Measurements from ENCODE around the gene SCARF2. TPM values are rescaled to one million over a fixed set of nuclear protein-coding genes. Genes with fewer than 3 reads are reported as not detected.

Gene SCARF2
- total and polyA plus RNA-seq, 2 of the 13 experiments (the other 11 are each of a cell fraction or from before 2014, with no cell fraction given) = 3.3 to 6.2 TPM

GRCh38 chr22:20418211-20418788, 19.3 kb downstream of the SCARF2 start (continued):
- TF ChIP-seq HMGXB4 (CRISPR knock-in tag; IDR thresholded peaks at IDR 0.05; ENCODE audit: borderline replicate concordance in 1 of 2, low read depth in 1 of 2) (peak; percentile 75 to 76; a peak in 3 of 4 replicates), PCBP2 (optimal IDR thresholded peaks at IDR 0.05; ENCODE audit: low read depth, low read length, poor library complexity, severe bottlenecking) (no peak), MAX (IDR thresholded peaks at IDR 0.05) (peak; percentile 59), RARA (CRISPR knock-in tag; IDR thresholded peaks at IDR 0.05) (no peak), ZNF556 (CRISPR knock-in tag; IDR thresholded peaks at IDR 0.05; ENCODE audit: borderline replicate concordance) (no peak), ZNF746 (CRISPR knock-in tag; IDR thresholded peaks at IDR 0.05) (no peak), ZNF800 (CRISPR knock-in tag; IDR thresholded peaks at IDR 0.05) (peak; percentile 74; the same call in 1 of the 2 replicates), EZH2 (conservative IDR thresholded peaks at IDR 0.05; ENCODE audit: low read depth, low read length) (no peak), SOX13 (IDR thresholded peaks at IDR 0.05) (no peak), SOX13 (CRISPR knock-in tag; conservative IDR thresholded peaks at IDR 0.05 in 1 of 2, IDR thresholded peaks at IDR 0.05 in 1 of 2) (peak in 1 of 2 experiments; percentile 17; a peak in 1 of 4 replicates), ZNF577 (CRISPR knock-in tag; IDR thresholded peaks at IDR 0.05; ENCODE audit: borderline replicate concordance, low read depth) (no peak), ZFY (CRISPR knock-in tag; IDR thresholded peaks at IDR 0.05) (peak; percentile 51; the same call in 1 of the 2 replicates), RARG (CRISPR knock-in tag; IDR thresholded peaks at IDR 0.05; ENCODE audit: low read depth) (no peak), ZNF33B (CRISPR knock-in tag; IDR thresholded peaks at IDR 0.05) (0 out of 2 replicates have a peak, but pooled peaks have one; percentile 26), ZNF414 (CRISPR knock-in tag; IDR thresholded peaks at IDR 0.05) (no peak), ZNF841 (CRISPR knock-in tag; IDR thresholded peaks at IDR 0.05; ENCODE audit: borderline replicate concordance) (no peak), ZNF17 (CRISPR knock-in tag; IDR thresholded peaks at IDR 0.05) (no peak), UBTF (CRISPR knock-in tag; IDR thresholded peaks at IDR 0.05) (peak; percentile 79), KDM5A (IDR thresholded peaks at IDR 0.05; ENCODE audit: borderline replicate concordance, low read length) (no peak), HDAC2 (CRISPR knock-in tag; IDR thresholded peaks at IDR 0.05) (peak; percentile 41; the same call in 1 of the 2 replicates)

All from HepG2 (cell line).